Loucy (cell line): ENCODE results near the gene DPH3.

Experiments
- CTCF ChIP-seq: fragments of 200-600 bp; sonication (generic); conservative IDR thresholded peaks from 2 replicates; pipeline ENCODE4 v1.5.1; 2014; ENCODE audit warnings: mild to moderate bottlenecking, antibody characterized with exemption, low read length
- EZH2phosphoT487 ChIP-seq: fragments of 200-600 bp; IDR thresholded peaks from 2 replicates; pipeline ENCODE4 v1.6.1; 2018; ENCODE audit warnings: antibody characterized with exemption, mild to moderate bottlenecking, moderate library complexity, borderline replicate concordance

GRCh38 chr3:16299746-16300145 is 35.0 kb upstream of the DPH3 start:
- TF ChIP-seq CTCF (no peak), EZH2phosphoT487 (no peak)
